ENCODE data around the gene E4F1. TPM values are rescaled to one million over a fixed set of nuclear protein-coding genes. Genes with fewer than 3 reads are reported as not detected.

The E4F1 gene
- total and polyA plus RNA-seq, 8 donors = 8.7 to 48.4 (median 9.9) TPM

DNA sequence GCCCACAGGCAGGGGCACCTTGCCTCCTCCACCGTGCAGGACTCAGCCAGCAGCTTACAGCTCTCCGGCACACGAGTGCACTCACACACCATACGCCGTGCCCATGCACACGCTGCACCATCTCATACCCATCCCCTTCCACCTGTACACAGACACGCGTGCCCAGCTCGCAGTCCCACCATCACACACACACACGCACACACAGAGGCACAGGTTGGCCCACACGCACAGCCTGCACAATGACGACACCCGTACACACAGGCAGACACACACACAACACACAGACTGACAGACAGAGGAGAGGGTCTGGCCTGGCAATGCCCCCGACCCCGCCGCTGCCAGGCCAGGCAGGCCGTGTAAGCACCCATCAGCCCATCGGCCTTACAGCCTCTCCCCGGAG lies 39.0 kb upstream of the E4F1 start:
- no peak for FAIRE-seq

DNA sequence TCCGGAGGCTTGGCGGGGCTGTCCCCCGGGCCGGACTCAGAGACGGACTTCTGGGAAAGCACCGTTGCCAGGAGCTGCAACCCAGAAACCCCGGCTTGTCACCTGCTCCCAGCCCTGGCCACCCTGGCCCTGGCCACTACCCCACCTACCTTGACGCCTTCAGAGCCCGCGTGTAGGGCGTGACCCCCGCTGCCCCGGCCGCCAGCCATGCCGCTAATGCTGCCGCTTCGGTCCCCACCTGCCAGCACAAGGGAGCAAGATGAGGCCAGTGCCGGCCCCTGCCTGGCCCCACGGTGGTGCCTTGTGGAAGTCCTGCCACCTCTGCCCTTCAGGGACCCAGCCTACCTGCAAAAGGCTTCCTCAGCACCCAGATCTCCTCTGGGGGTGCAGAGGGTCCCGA lies 38.4 kb upstream of the E4F1 start:
- intact Hi-C loops (cut with DNase I) = no loop called here
- Histone ChIP-seq H3K9me3 (no peaks in the 10 kb centered on the region), H3K4me1 (no peaks in the 10 kb centered on the region), H3K36me3 (no peaks in the 10 kb centered on the region), H3K27me3 (no peaks in the 10 kb centered on the region), H3K4me3 (no peak overlapping the region), H3K27ac (no peak overlapping the region)
- 81 to 84% methylated on average over 16 to 20 of the region's 20 CpGs for WGBS, 2 donors
- TF ChIP-seq, protein P1, sequence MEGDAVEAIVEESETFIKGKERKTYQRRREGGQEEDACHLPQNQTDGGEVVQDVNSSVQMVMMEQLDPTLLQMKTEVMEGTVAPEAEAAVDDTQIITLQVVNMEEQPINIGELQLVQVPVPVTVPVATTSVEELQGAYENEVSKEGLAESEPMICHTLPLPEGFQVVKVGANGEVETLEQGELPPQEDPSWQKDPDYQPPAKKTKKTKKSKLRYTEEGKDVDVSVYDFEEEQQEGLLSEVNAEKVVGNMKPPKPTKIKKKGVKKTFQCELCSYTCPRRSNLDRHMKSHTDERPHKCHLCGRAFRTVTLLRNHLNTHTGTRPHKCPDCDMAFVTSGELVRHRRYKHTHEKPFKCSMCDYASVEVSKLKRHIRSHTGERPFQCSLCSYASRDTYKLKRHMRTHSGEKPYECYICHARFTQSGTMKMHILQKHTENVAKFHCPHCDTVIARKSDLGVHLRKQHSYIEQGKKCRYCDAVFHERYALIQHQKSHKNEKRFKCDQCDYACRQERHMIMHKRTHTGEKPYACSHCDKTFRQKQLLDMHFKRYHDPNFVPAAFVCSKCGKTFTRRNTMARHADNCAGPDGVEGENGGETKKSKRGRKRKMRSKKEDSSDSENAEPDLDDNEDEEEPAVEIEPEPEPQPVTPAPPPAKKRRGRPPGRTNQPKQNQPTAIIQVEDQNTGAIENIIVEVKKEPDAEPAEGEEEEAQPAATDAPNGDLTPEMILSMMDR (IDR thresholded peaks at IDR 0.05) = no peak
- DNase-seq (no peak), FAIRE-seq (no peak), ATAC-seq (no peak)

More for the DNA sequence above, 39.0 kb upstream of the E4F1 start:
- Histone ChIP-seq H3K4me3 (no peak overlapping the region), H3K36me3 (no peaks in the 10 kb centered on the region), H3K9me3 (no peaks in the 10 kb centered on the region), H3K27me3 (no peaks in the 10 kb centered on the region), H3K4me1 (no peaks in the 10 kb centered on the region), H3K27ac (no peak overlapping the region)
- intact Hi-C loops (cut with DNase I) = no loop called here
- no peak for ATAC-seq
- TF ChIP-seq, protein P1 (IDR thresholded peaks at IDR 0.05) = no peak
- no peak for DNase-seq
- WGBS, 2 donors = 90 to 92% methylated on average over 19 of the region's 19 CpGs

DNA sequence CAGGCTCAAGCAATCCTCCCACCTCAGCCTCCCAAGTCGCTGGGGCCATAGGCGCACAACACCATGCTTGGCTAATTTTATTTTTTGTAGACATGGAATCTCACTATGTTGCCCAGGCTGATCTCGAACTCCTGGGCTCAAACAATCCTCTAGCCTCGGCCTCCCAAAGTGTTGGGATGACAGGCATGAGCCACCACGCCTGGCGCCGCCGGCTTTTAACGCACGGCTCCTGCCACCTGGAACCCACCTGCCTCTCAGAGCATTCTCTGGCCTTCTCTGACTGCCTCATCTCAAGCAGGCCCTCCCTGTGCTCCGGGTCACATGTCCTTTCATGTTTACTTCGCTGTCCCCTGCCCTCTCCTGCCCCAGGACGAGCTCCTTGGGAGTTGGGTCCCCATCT lies 37.3 kb upstream of the E4F1 start:
- 89 to 92% methylated on average over 13 of the region's 13 CpGs for WGBS, 2 donors
- TF ChIP-seq, protein P1 (IDR thresholded peaks at IDR 0.05) = no peak

DNA sequence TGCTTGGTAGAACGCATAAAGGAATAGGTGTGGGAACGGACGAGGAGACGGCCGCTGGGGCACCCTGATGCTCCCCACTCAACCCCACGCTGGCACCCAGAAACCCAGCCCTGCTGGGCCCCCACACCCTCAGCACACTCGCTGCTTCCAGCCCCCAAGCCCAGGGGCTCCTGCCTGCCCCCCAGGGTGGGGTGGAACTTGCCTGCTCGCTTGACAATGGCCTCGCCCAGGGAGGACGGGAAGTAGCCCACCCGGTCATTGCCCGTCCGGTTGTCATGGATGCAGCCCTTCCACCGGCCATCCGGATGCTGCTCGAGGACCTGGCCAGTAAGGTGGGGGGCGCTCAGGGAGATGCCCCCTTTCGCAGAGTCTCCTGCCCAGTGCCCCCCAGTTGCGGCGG lies 36.9 kb upstream of the E4F1 start:
- TF ChIP-seq, protein P1 (IDR thresholded peaks at IDR 0.05) = no peak
- no peak overlapping the region for H3K4me3 ChIP-seq
- ATAC-seq (no peak), FAIRE-seq (no peak), DNase-seq (no peak)
- H3K4me1 ChIP-seq = no peaks in the 10 kb centered on the region
- intact Hi-C loops (cut with DNase I) = no loop called here
- H3K9me3 ChIP-seq = no peaks in the 10 kb centered on the region
- H3K36me3 ChIP-seq = no peaks in the 10 kb centered on the region
- no peaks in the 10 kb centered on the region for H3K27me3 ChIP-seq
- no peak overlapping the region for H3K27ac ChIP-seq
- WGBS, 2 donors = 92 to 96% methylated on average over 20 of the region's 20 CpGs

More for the DNA sequence above, 37.3 kb upstream of the E4F1 start:
- Histone ChIP-seq H3K9me3 (no peaks in the 10 kb centered on the region), H3K4me1 (no peaks in the 10 kb centered on the region), H3K27me3 (no peaks in the 10 kb centered on the region), H3K4me3 (no peak overlapping the region), H3K27ac (no peak overlapping the region), H3K36me3 (no peaks in the 10 kb centered on the region)
- ATAC-seq (no peak), FAIRE-seq (no peak), DNase-seq (no peak)
- intact Hi-C loops (cut with DNase I) = no loop called here

DNA sequence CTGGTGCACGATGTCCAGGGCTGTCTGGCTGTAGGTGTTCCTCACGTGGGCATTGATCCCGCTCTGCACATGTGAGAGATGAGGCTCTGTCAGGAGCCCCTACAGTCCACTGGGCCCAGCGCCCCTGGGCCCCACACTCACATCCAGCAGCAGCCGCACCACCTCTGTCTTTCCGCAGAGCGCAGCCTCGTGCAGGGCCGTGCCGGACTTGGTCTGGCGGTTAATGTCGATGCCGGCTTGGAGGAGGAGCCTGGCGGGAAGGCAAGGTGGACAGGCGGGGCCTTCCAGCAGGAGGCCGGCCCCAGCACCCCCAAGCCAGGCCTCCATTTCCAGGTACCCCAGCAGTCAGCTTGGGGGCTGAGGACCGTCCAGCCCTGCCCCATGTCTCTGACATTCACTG lies 36.2 kb upstream of the E4F1 start:
- 79 to 83% methylated on average over 17 of the region's 17 CpGs for WGBS, 2 donors
- ATAC-seq = no peak
- H3K4me1 ChIP-seq = no peaks in the 10 kb centered on the region
- no peak for DNase-seq
- no peaks in the 10 kb centered on the region for H3K9me3 ChIP-seq
- FAIRE-seq = no peak
- no peaks in the 10 kb centered on the region for H3K27me3 ChIP-seq
- no peak overlapping the region for H3K4me3 ChIP-seq
- H3K27ac ChIP-seq = no peak overlapping the region
- TF ChIP-seq, protein P1 (IDR thresholded peaks at IDR 0.05) = no peak
- intact Hi-C loops (cut with DNase I) = no loop called here
- no peaks in the 10 kb centered on the region for H3K36me3 ChIP-seq

Measured in pancreas (tissue), 10 donors.